ENCODE results near the gene PSMD11.

The PSMD11 gene

GRCh38 chr17:32491371-32492263, 47.3 kb downstream of the PSMD11 start:
- DNase-seq (ENCODE audit: low read depth in 2 of 2) = no peak

- no peak for DNase-seq (ENCODE audit: low read depth in 2 of 2)
Measured at GRCh38 chr17:32492264-32492589, 47.9 kb downstream of the PSMD11 start.

- no peak for DNase-seq (ENCODE audit: low read depth in 2 of 2)
Measured at GRCh38 chr17:32492648-32493289, 48.5 kb downstream of the PSMD11 start.

- DNase-seq (ENCODE audit: low read depth in 2 of 2) = no peak
Measured at GRCh38 chr17:32493571-32493970, 49.3 kb downstream of the PSMD11 start.

GRCh38 chr17:32493976-32494513, 49.7 kb downstream of the PSMD11 start:
- DNase-seq (ENCODE audit: low read depth in 2 of 2) = no peak

GRCh38 chr17:32494621-32495358, 50.5 kb downstream of the PSMD11 start:
- DNase-seq (ENCODE audit: low read depth in 2 of 2) = no peak

GRCh38 chr17:32495359-32496231, 51.3 kb downstream of the PSMD11 start:
- DNase-seq (ENCODE audit: low read depth in 2 of 2) = no peak

GRCh38 chr17:32496395-32497073, 52.2 kb downstream of the PSMD11 start:
- no peak for DNase-seq (ENCODE audit: low read depth in 2 of 2)

- no peak for DNase-seq (ENCODE audit: low read depth in 2 of 2)
Measured at GRCh38 chr17:32497431-32498205, 53.3 kb downstream of the PSMD11 start.

GRCh38 chr17:32498391-32498790, 54.1 kb downstream of the PSMD11 start:
- no peak for DNase-seq (ENCODE audit: low read depth in 2 of 2)

- DNase-seq (ENCODE audit: low read depth in 2 of 2) = no peak
Measured at GRCh38 chr17:32502013-32502412, 57.7 kb downstream of the PSMD11 start.

- no peak for DNase-seq (ENCODE audit: low read depth in 2 of 2)
Measured at GRCh38 chr17:32502710-32503109, 58.4 kb downstream of the PSMD11 start.

GRCh38 chr17:32503251-32504165, 59.2 kb downstream of the PSMD11 start:
- DNase-seq (ENCODE audit: low read depth in 2 of 2) = no peak

- DNase-seq (ENCODE audit: low read depth in 2 of 2) = no peak
Measured at GRCh38 chr17:32504166-32504990, 60.1 kb downstream of the PSMD11 start.

- DNase-seq (ENCODE audit: low read depth in 2 of 2) = no peak
Measured at GRCh38 chr17:32508926-32509325, 64.6 kb downstream of the PSMD11 start.

GRCh38 chr17:32510466-32510865, 66.2 kb downstream of the PSMD11 start:
- DNase-seq (ENCODE audit: low read depth in 2 of 2) = no peak

GRCh38 chr17:32512328-32512727, 68.0 kb downstream of the PSMD11 start:
- no peak for DNase-seq (ENCODE audit: low read depth in 2 of 2)

GRCh38 chr17:32513579-32513978, 69.3 kb downstream of the PSMD11 start:
- no peak for DNase-seq (ENCODE audit: low read depth in 2 of 2)

Data from stimulated activated CD4-positive, alpha-beta T cell treated with anti-CD3 and anti-CD28 coated beads, Interleukin-1b, Interleukin-23, amount 100 ng/mL, for 1 hour (primary cell).